Panc1 (cell line): Measurements from ENCODE around the gene TOPORS. TPM values are rescaled to one million over a fixed set of nuclear protein-coding genes. Genes with fewer than 3 reads are reported as not detected.

Source experiments
- ATAC-seq: fragments of 200-7000 bp; cut with Tn5 transposase; 2 replicates; pipeline ENCODE4 v1.9.1; 2020; ENCODE audit warnings: mild to moderate bottlenecking, moderate library complexity
- BruUV-seq: library from RNA; stranded (reverse); fragments of 400-500 nt; replicated peaks from 2 replicates; lab custom pipeline; 2021; lab: Mats Ljungman, UMichigan
- CTCF ChIA-PET: fragments of 300-600 bp; sonication (Branson Sonifier 250); formaldehyde crosslinking; loops from one replicate; lab custom pipeline; 2022; ENCODE audit warnings: antibody characterized with exemption; lab: Charles Lee
- POLR2A ChIA-PET: fragments of 300-600 bp; sonication (Branson Sonifier 250); formaldehyde crosslinking; loops from one replicate; lab custom pipeline; 2022; ENCODE audit warnings: antibody characterized with exemption; lab: Charles Lee
- DNase-seq: peaks from one replicate; pipeline ENCODE4 v3.0.0-alpha.2; 2010; ENCODE audit warnings: low read depth, low spot score
- H3K27ac ChIP-seq: 2 replicates; pipeline ENCODE4 v1.5.1; 2011; ENCODE audit warnings: mild to moderate bottlenecking, low read length, inconsistent platforms
- H3K27me3 ChIP-seq: fragments of 200-500 bp; sonication (Bioruptor generic); 2 replicates; pipeline ENCODE4 v1.6.0; 2014; ENCODE audit warnings: low read length, inconsistent platforms; ENCODE audit not compliant: control insufficient read depth, insufficient read depth
- H3K36me3 ChIP-seq: fragments of 200-500 bp; sonication (Bioruptor generic); 2 replicates; pipeline ENCODE4 v1.5.1; 2014; ENCODE audit warnings: inconsistent platforms, mild to moderate bottlenecking, low read length, moderate library complexity; ENCODE audit not compliant: control insufficient read depth, insufficient read depth
- H3K4me1 ChIP-seq: 2 replicates; pipeline ENCODE4 v1.5.1; 2011; ENCODE audit warnings: inconsistent platforms, mild to moderate bottlenecking, low read length, moderate library complexity; ENCODE audit not compliant: control insufficient read depth, insufficient read depth
- H3K4me3 ChIP-seq, 2 experiments: 2 replicates each; pipeline ENCODE4 v1.5.1; 2011 to 2012; ENCODE audit warnings: low read depth in 2 of 2, low read length in 2 of 2, mild to moderate bottlenecking in 2 of 2, inconsistent platforms in 1 of 2, moderate library complexity in 1 of 2
- H3K9me3 ChIP-seq: fragments of 200-500 bp; sonication (Bioruptor generic); 2 replicates; pipeline ENCODE4 v1.5.1; 2014; ENCODE audit warnings: low read depth, mild to moderate bottlenecking, inconsistent platforms, low read length, moderate library complexity; ENCODE audit not compliant: control insufficient read depth, insufficient read depth
- POLR2AphosphoS5 ChIP-seq: IDR thresholded peaks from 2 replicates; pipeline ENCODE4 v1.6.1; 2012; ENCODE audit warnings: mild to moderate bottlenecking, low read depth, low read length, moderate library complexity
- SIN3A ChIP-seq: IDR thresholded peaks from 2 replicates; pipeline ENCODE4 v1.6.1; 2012; ENCODE audit warnings: low read depth, mild to moderate bottlenecking, low read length, moderate library complexity, borderline replicate concordance; ENCODE audit not compliant: insufficient read depth
- TCF7L2 ChIP-seq: IDR thresholded peaks from 2 replicates; pipeline ENCODE4 v1.6.1; 2011; ENCODE audit warnings: mild to moderate bottlenecking, low read depth, low read length, inconsistent platforms
- in situ Hi-C: cut with HindIII; loops from 2 replicates; pipeline ENCODE4 v1.10.0; 2016; ENCODE audit warnings: low sequenced_read_pairs, low pct_unique_long_range_greater_than_20kb
- intact Hi-C: fragments of 100-400 bp; cut with micrococcal nuclease; formaldehyde crosslinking; loops from one replicate; pipeline ENCODE4 v1.10.0; 2022; ENCODE audit not compliant: unreplicated experiment
- total RNA-seq: library from RNA; stranded (reverse); gene quantifications from one replicate; pipeline ENCODE4 v1.2.1, GENCODE V29; 2021; ENCODE audit not compliant: unreplicated experiment
- TF ChIP-seq, protein P1 (sequence below): fragments of 450-650 bp; IDR thresholded peaks from 2 replicates; pipeline ENCODE4 v1.5.1; 2017; ENCODE audit warnings: mild to moderate bottlenecking
- TF ChIP-seq, protein P2 (sequence below), 2 experiments: IDR thresholded peaks; 2 replicates each; pipeline ENCODE4 v1.6.1; 2011 to 2012; ENCODE audit warnings: low read depth in 2 of 2, control low read depth in 1 of 2, low read length in 1 of 2, mild to moderate bottlenecking in 1 of 2, moderate library complexity in 1 of 2; ENCODE audit not compliant: insufficient read depth in 1 of 2

The TOPORS gene
- total RNA-seq, 1 experiment from 2014 or later, result 21.2 TPM

DNA sequence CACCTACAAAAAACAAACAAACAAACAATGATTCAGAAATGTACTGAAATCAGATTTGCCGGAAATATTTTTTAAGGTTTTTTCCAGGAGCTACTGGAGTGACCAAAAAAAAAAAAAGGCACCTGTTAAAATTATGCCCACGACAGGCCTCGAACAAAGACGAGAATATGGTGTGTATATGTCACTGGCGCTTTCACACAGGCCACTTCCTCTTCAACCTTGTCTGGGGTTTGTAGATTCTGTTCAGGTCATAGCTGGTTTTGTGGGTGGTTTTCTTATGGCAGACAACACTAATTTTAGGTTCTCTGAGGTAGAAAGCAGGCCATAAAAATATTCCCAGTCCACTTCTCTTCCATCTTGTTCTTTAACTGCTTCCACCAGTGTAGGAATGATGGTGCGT lies 13.6 kb upstream of the TOPORS start:
- in situ Hi-C loops, result loop anchor here (25.0 kb wide), 1 partner anchor 396 kb away; no protein-coding TSS in a partner anchor
- BruUV-seq, result no TSS peak
- POLR2A ChIA-PET, result interaction anchor here (0.6 kb wide), 1 partner anchor 11 kb away, joined by 3 read pairs; no protein-coding TSS in a partner anchor

DNA sequence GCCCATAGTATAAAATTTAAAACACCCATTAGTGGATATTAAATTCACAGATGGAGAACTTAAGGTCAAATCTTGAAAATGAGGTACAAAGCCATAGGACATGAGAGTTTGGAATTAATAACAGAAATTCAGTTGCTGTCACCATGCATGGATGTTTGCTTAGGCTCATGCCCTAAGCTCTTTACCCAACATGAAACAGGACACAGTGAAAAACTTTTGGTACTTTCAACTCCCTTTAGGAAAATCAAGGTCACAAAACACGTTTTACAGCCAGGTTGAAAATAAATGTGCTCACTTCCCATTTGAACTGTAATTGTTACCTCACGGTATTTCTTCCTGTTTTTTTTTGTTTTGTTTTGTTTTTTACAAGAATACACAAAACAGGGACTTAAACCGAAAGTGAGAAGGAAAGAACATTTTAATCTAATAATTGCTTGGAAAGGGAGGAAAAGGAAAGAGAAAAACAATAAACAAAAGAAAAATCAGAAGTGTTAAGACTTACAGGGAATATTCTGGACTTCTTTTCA lies 6.1 kb upstream of the TOPORS start:
- ChIA-PET CTCF (interaction anchor here (0.6 kb wide), 1 partner anchor 402 kb away, joined by 19 read pairs; no protein-coding TSS in a partner anchor), POLR2A (no interaction called here)
- Histone ChIP-seq H3K4me3 (no peak overlapping the region), H3K27ac (no peak overlapping the region), H3K4me1 (peaks cover 3% of the 10 kb centered on the region; the same call in 1 of the 2 replicates), H3K9me3 (no peaks in the 10 kb centered on the region), H3K27me3 (no peaks in the 10 kb centered on the region), H3K36me3 (no peaks in the 10 kb centered on the region; the same call in 1 of the 2 replicates)
- no peak for TF ChIP-seq SIN3A
- TF ChIP-seq, protein P1, sequence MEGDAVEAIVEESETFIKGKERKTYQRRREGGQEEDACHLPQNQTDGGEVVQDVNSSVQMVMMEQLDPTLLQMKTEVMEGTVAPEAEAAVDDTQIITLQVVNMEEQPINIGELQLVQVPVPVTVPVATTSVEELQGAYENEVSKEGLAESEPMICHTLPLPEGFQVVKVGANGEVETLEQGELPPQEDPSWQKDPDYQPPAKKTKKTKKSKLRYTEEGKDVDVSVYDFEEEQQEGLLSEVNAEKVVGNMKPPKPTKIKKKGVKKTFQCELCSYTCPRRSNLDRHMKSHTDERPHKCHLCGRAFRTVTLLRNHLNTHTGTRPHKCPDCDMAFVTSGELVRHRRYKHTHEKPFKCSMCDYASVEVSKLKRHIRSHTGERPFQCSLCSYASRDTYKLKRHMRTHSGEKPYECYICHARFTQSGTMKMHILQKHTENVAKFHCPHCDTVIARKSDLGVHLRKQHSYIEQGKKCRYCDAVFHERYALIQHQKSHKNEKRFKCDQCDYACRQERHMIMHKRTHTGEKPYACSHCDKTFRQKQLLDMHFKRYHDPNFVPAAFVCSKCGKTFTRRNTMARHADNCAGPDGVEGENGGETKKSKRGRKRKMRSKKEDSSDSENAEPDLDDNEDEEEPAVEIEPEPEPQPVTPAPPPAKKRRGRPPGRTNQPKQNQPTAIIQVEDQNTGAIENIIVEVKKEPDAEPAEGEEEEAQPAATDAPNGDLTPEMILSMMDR, result no peak
- no peak for TF ChIP-seq TCF7L2
- no peak for TF ChIP-seq POLR2AphosphoS5
- TF ChIP-seq, protein P2, sequence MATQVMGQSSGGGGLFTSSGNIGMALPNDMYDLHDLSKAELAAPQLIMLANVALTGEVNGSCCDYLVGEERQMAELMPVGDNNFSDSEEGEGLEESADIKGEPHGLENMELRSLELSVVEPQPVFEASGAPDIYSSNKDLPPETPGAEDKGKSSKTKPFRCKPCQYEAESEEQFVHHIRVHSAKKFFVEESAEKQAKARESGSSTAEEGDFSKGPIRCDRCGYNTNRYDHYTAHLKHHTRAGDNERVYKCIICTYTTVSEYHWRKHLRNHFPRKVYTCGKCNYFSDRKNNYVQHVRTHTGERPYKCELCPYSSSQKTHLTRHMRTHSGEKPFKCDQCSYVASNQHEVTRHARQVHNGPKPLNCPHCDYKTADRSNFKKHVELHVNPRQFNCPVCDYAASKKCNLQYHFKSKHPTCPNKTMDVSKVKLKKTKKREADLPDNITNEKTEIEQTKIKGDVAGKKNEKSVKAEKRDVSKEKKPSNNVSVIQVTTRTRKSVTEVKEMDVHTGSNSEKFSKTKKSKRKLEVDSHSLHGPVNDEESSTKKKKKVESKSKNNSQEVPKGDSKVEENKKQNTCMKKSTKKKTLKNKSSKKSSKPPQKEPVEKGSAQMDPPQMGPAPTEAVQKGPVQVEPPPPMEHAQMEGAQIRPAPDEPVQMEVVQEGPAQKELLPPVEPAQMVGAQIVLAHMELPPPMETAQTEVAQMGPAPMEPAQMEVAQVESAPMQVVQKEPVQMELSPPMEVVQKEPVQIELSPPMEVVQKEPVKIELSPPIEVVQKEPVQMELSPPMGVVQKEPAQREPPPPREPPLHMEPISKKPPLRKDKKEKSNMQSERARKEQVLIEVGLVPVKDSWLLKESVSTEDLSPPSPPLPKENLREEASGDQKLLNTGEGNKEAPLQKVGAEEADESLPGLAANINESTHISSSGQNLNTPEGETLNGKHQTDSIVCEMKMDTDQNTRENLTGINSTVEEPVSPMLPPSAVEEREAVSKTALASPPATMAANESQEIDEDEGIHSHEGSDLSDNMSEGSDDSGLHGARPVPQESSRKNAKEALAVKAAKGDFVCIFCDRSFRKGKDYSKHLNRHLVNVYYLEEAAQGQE (IDR thresholded peaks at IDR 0.05; ENCODE audit: insufficient read depth in 1 of 2, low read depth in 2 of 2, low read length in 1 of 2), result no peak
- intact Hi-C loops, result no loop called here
- DNase-seq (no peak), ATAC-seq (no peak)
- BruUV-seq, result no TSS peak
- in situ Hi-C loops, result loop anchor here (25.0 kb wide), 1 partner anchor 404 kb away; no protein-coding TSS in a partner anchor

More for the DNA sequence above, 13.6 kb upstream of the TOPORS start:
- H3K4me3 ChIP-seq, result no peak overlapping the region
- CTCF ChIA-PET, result no interaction called here
- peaks cover 3% of the 10 kb centered on the region; the same call in 1 of the 2 replicates for H3K4me1 ChIP-seq
- intact Hi-C loops, result no loop called here
- DNase-seq (no peak), ATAC-seq (no peak)
- no peak overlapping the region for H3K27ac ChIP-seq
- no peaks in the 10 kb centered on the region for H3K27me3 ChIP-seq
- TF ChIP-seq TCF7L2 (no peak), POLR2AphosphoS5 (no peak), SIN3A (no peak)
- TF ChIP-seq, protein P2 (IDR thresholded peaks at IDR 0.05; ENCODE audit: insufficient read depth in 1 of 2, low read depth in 2 of 2, low read length in 1 of 2), result no peak
- TF ChIP-seq, protein P1, result no peak
- no peaks in the 10 kb centered on the region for H3K9me3 ChIP-seq
- no peaks in the 10 kb centered on the region for H3K36me3 ChIP-seq
